Hepatic stellate cell (primary cell): Measurements from ENCODE around the gene ITPRIP.
A peak's percentile ranks its signal among the peaks of the same experiment; 100 is the strongest.

Source experiments
- DNase-seq: peaks from one replicate; pipeline ENCODE4 v3.0.0; 2011; ENCODE audit warnings: low spot score

ITPRIP gene

GRCh38 chr10:104340111-104340526 lies 1.9 kb upstream of the ITPRIP start:
- no peak for DNase-seq

- no peak for DNase-seq
These were observed 1.3 kb upstream of the ITPRIP start for GRCh38 chr10:104339469-104340110.

- no peak for DNase-seq
These were observed 712 bp downstream of the ITPRIP start for GRCh38 chr10:104337521-104337984.

GRCh38 chr10:104336821-104337467 lies 1.3 kb downstream of the ITPRIP start:
- DNase-seq, result no peak

- no peak for DNase-seq
These were observed 3.2 kb downstream of the ITPRIP start for GRCh38 chr10:104334965-104335650.

GRCh38 chr10:104334561-104334960 lies 3.7 kb downstream of the ITPRIP start:
- no peak for DNase-seq

GRCh38 chr10:104333728-104334373 lies 4.4 kb downstream of the ITPRIP start:
- DNase-seq, result no peak

GRCh38 chr10:104333032-104333727 lies 5.1 kb downstream of the ITPRIP start:
- no peak for DNase-seq

- DNase-seq, result no peak
These were observed 5.8 kb downstream of the ITPRIP start for GRCh38 chr10:104332243-104333031.

GRCh38 chr10:104331208-104331838 lies 6.9 kb downstream of the ITPRIP start:
- DNase-seq, result no peak

- DNase-seq, result no peak
These were observed 7.8 kb downstream of the ITPRIP start for GRCh38 chr10:104330168-104331110.

- DNase-seq, result peak; percentile 71
These were observed 8.5 kb downstream of the ITPRIP start for GRCh38 chr10:104329735-104330134.

- peak; percentile 60 for DNase-seq
These were observed 9.2 kb downstream of the ITPRIP start for GRCh38 chr10:104328896-104329710.

- DNase-seq, result no peak
These were observed 9.7 kb downstream of the ITPRIP start for GRCh38 chr10:104328646-104328895.

GRCh38 chr10:104327745-104328645 lies 10.3 kb downstream of the ITPRIP start:
- DNase-seq, result peak; percentile 75

- no peak for DNase-seq
These were observed 11.2 kb downstream of the ITPRIP start for GRCh38 chr10:104326991-104327610.
